Coronary artery (tissue), 2 donors: ENCODE data around the gene MAST2.
"Not testable (repeated sequence)": the region's sequence is repeated elsewhere in the genome, so short reads cannot be mapped to it uniquely, and the experiment has no call there.

ENCODE experiments used
- DNase-seq: peaks from one replicate; pipeline ENCODE4 v3.0.0-alpha.2; 2017; ENCODE audit warnings: low spot score
- H3K27ac ChIP-seq, 2 donors: fragments of 200-600 bp; sonication (generic); one replicate each; pipeline ENCODE4 v1.5.1; 2016 to 2019
- H3K4me3 ChIP-seq: fragments of 200-600 bp; sonication (generic); 2 replicates; pipeline ENCODE4 v1.5.1; 2016; ENCODE audit warnings: mild to moderate bottlenecking, moderate library complexity
- CTCF ChIP-seq: fragments of 200-600 bp; sonication (generic); IDR thresholded peaks from one replicate; pipeline ENCODE4 v1.5.1; 2019; ENCODE audit warnings: antibody characterized with exemption

MAST2 gene

DNA sequence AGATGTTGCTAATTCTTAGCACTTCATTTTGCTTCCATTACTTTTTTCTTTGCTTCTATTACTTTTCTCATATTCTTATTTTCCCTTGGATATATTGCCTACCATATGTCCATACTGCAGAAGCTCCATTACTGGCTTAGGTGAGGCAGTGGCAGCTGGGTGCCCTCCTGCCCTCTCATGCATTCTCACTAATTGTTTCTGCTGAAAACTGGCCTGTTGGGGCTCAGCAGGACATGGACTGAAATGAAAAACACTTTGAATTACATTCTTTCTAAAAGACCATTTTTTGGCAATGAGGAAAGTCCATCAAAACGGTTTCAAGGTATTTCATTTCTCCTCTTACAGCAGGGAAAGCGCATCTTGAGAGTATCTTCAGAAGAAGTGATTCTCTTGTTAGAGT lies 122.9 kb downstream of the MAST2 start:
- no peak for DNase-seq
- Histone ChIP-seq H3K27ac (no peak overlapping the region), H3K4me3 (no peak overlapping the region)
- no peak for TF ChIP-seq CTCF

DNA sequence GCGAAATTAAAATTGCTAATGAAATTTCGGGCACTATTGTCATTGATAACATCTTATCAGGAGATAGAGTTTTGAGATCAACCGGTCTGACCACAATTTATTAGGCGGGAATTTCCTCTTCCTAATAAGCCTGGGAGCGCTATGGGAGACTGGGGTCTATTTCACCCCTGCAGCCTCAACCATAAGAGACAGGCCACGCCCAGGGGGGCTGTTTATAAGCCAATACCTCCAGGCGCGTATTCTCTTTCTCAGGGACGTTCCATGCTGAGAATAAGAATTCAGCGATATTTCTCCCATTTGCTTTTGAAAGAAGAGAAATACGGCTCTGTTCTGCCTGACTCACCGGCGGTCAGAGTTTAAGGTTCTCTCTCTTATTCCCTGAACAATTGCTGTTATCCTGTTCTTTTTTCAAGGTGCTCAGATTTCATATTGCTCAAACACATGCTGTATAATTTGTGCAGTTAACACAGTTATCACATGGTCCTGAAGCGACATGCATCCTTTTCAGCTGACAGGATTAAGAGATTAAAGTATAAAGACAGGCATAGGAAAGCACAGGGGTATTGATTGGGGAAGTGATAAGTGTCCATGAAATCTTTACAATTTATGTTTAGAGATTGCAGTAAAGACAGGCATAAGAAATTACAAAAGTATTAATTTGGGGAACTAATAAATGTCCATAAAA lies 124.0 kb downstream of the MAST2 start:
- not testable (repeated sequence) for H3K4me3 ChIP-seq, DNase-seq, H3K27ac ChIP-seq

GRCh38 chr1:45928486-45929205 lies 125.2 kb downstream of the MAST2 start:
- H3K4me3 ChIP-seq: no peak overlapping the region
- no peak for DNase-seq
- no peak overlapping the region for H3K27ac ChIP-seq
- no peak for TF ChIP-seq CTCF

- no peak for TF ChIP-seq CTCF
- Histone ChIP-seq H3K27ac (no peak overlapping the region), H3K4me3 (no peak overlapping the region)
- DNase-seq: no peak
Observed at GRCh38 chr1:45929257-45929687, 125.9 kb downstream of the MAST2 start.

DNA sequence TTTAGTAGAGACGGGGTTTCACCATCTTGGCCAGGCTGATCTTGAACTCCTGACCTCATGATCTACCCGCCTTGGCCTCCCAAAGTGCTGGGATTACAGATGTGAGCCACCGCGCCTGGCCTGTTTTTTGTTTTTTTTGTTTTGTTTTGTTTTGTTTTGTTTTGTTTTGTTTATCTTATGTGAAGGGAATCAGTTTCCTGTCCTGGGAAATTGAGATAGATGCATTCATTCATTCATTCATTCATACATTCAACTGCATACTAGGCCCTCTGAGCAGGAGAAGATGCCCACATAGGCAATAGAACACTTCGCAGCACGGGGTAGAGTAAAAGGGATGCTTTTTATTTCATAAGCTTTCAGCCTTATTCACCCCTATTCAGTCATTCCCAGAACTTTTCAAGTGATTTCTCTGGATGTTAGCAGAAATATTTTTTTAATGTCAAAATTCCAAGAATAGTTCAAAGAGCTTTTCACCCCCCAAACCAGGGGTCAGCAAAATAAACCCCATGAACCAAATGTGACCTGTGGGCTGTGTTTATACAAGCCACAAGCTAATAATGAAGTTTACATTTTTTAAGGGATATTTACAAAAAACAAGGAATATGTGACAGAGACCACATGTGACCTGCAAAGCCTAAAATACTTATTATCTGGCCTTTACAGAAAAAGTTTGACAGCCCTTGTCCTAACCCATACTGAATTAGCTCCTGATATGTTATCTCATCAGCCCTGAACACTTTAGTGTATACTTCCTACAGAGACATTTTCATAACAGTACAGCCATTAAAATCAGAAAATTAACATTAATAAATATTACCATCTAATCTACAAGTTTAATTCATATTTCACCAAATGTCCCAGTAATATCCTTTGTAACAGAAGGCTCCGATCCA lies 127.1 kb downstream of the MAST2 start:
- H3K27ac ChIP-seq: no peak overlapping the region
- no peak overlapping the region for H3K4me3 ChIP-seq
- TF ChIP-seq CTCF: no peak
- DNase-seq: no peak

- not testable (repeated sequence) for H3K4me3 ChIP-seq, DNase-seq, H3K27ac ChIP-seq
Observed at GRCh38 chr1:45932205-45932604, 128.8 kb downstream of the MAST2 start.

DNA sequence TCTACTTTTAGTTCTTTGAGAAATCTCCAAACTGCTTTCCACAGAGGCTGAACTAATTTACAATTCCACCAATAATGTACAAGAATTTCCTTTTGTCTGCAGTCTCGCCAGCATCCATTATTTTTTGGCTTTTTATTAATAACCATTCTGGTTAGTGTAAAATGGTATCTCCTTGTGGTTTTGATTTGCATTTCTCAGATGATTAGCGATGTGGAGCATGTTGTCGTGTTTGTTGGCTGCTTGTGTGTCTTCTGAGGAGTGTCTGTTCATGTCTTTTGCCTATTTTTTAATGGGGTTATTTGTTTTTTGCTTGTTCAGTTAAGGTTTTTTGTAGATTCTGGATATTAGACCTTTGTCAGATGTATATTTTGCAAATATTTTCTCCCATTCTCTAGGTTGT lies 131.5 kb downstream of the MAST2 start:
- H3K27ac ChIP-seq: no peak overlapping the region
- TF ChIP-seq CTCF: no peak
- DNase-seq: no peak
- no peak overlapping the region for H3K4me3 ChIP-seq
